ENCODE results near the gene SMAD7.

The SMAD7 gene

GRCh38 chr18:48918660-48919456 is 31.9 kb downstream of the SMAD7 start:
- no peak for DNase-seq (ENCODE audit: low read depth in 2 of 3, low spot score in 1 of 3)

GRCh38 chr18:48917579-48918517 is 32.9 kb downstream of the SMAD7 start:
- DNase-seq (ENCODE audit: low read depth in 2 of 3, low spot score in 1 of 3): no peak

GRCh38 chr18:48915626-48916425 is 34.9 kb downstream of the SMAD7 start:
- no peak for DNase-seq (ENCODE audit: low read depth in 2 of 3, low spot score in 1 of 3)

GRCh38 chr18:48914581-48915251 is 36.0 kb downstream of the SMAD7 start:
- DNase-seq (ENCODE audit: low read depth in 2 of 3, low spot score in 1 of 3): no peak

- no peak for DNase-seq (ENCODE audit: low read depth in 2 of 3, low spot score in 1 of 3)
These were observed 37.0 kb downstream of the SMAD7 start for GRCh38 chr18:48913775-48914174.

GRCh38 chr18:48913201-48913600 is 37.6 kb downstream of the SMAD7 start:
- DNase-seq (ENCODE audit: low read depth in 2 of 3, low spot score in 1 of 3): peak in 1 of 3 donors; percentile 21

- DNase-seq (ENCODE audit: low read depth in 2 of 3, low spot score in 1 of 3): no peak
These were observed 39.7 kb downstream of the SMAD7 start for GRCh38 chr18:48910972-48911545.

GRCh38 chr18:48909721-48910120 is 41.0 kb downstream of the SMAD7 start:
- DNase-seq (ENCODE audit: low read depth in 2 of 3, low spot score in 1 of 3): no peak

- DNase-seq (ENCODE audit: low read depth in 2 of 3, low spot score in 1 of 3): no peak
These were observed 41.8 kb downstream of the SMAD7 start for GRCh38 chr18:48908916-48909315.

GRCh38 chr18:48905513-48905912 is 45.3 kb downstream of the SMAD7 start:
- no peak for DNase-seq (ENCODE audit: low read depth in 2 of 3, low spot score in 1 of 3)

- no peak for DNase-seq (ENCODE audit: low read depth in 2 of 3, low spot score in 1 of 3)
These were observed 45.8 kb downstream of the SMAD7 start for GRCh38 chr18:48904847-48905394.

GRCh38 chr18:48904091-48904490 is 46.7 kb downstream of the SMAD7 start:
- no peak for DNase-seq (ENCODE audit: low read depth in 2 of 3, low spot score in 1 of 3)

- no peak for DNase-seq (ENCODE audit: low read depth in 2 of 3, low spot score in 1 of 3)
These were observed 47.7 kb downstream of the SMAD7 start for GRCh38 chr18:48902856-48903601.

GRCh38 chr18:48902023-48902855 is 48.5 kb downstream of the SMAD7 start:
- DNase-seq (ENCODE audit: low read depth in 2 of 3, low spot score in 1 of 3): no peak

GRCh38 chr18:48901145-48902022 is 49.4 kb downstream of the SMAD7 start:
- no peak for DNase-seq (ENCODE audit: low read depth in 2 of 3, low spot score in 1 of 3)

GRCh38 chr18:48900469-48900868 is 50.3 kb downstream of the SMAD7 start:
- DNase-seq (ENCODE audit: low read depth in 2 of 3, low spot score in 1 of 3): no peak

- no peak for DNase-seq (ENCODE audit: low read depth in 2 of 3, low spot score in 1 of 3)
These were observed 51.1 kb downstream of the SMAD7 start for GRCh38 chr18:48899558-48900174.

Measured in stimulated activated CD4-positive, alpha-beta T cell treated with anti-CD3 and anti-CD28 coated beads, Interleukin-12 subunit alpha, Interleukin-12 subunit beta, amount 100 ng/mL, for 48 hours (primary cell).